HepG2 (cell line): ENCODE data around the gene GLIS2. TPM values are rescaled to one million over a fixed set of nuclear protein-coding genes. Genes with fewer than 3 reads are reported as not detected.

Source experiments
- ATAC-seq: fragments of 200-7000 bp; cut with Tn5 transposase; 3 replicates; pipeline ENCODE4 v1.9.1; 2020; ENCODE audit warnings: mild to moderate bottlenecking, moderate library complexity
- BruUV-seq: library from RNA; stranded (reverse); fragments of 400-500 nt; replicated peaks from 2 replicates; lab custom pipeline; 2021; lab: Mats Ljungman, UMichigan
- CTCF ChIA-PET: fragments of 300-600 bp; formaldehyde crosslinking; extraction: SDS; loops from one replicate; lab custom pipeline; 2021; ENCODE audit warnings: low total read pairs, inconsistent platforms, low intra/inter-chr PET ratio; lab: Yijun Ruan, JAX
- POLR2A ChIA-PET: fragments of 350-600 bp; sonication (Branson Sonifier 250); formaldehyde crosslinking; loops from one replicate; lab custom pipeline; 2020; ENCODE audit warnings: antibody characterized with exemption, inconsistent platforms; lab: Yijun Ruan, JAX
- DNase-seq: peaks from one replicate; pipeline ENCODE4 v3.0.0-alpha.2; 2015; ENCODE audit warnings: low spot score
- FAIRE-seq: peaks from 3 replicates; lab custom pipeline; 2011; peaks lifted over from hg19 to GRCh38; lab: Jason Lieb, UNC
- H2AFZ ChIP-seq: one replicate; pipeline ENCODE4 v1.6.1; 2011; ENCODE audit warnings: low read length, inconsistent platforms
- H3K27ac ChIP-seq: fragments of 300-600 bp; 3 replicates; pipeline ENCODE4 v1.8.0; 2011; ENCODE audit warnings: mixed run types, mild to moderate bottlenecking, mixed read lengths, low read length, inconsistent platforms; ENCODE audit not compliant: insufficient read depth; ENCODE audit errors: extremely low read length
- H3K27me3 ChIP-seq, 2 experiments: fragments of 200-600 bp in 1 of 2; 2 replicates in 1 of 2; 3 replicates in 1 of 2; pipeline versions ENCODE4 v1.6.0 to v1.8.0; 2011; ENCODE audit warnings: low read length in 2 of 2, mild to moderate bottlenecking in 2 of 2, moderate library complexity in 2 of 2, inconsistent platforms in 1 of 2; ENCODE audit not compliant: insufficient read depth in 2 of 2, control insufficient read depth in 1 of 2
- H3K36me3 ChIP-seq, 2 experiments: fragments of 200-600 bp in 1 of 2; replicated peaks in 1 of 2; 2 replicates in 1 of 2; 3 replicates in 1 of 2; pipeline versions ENCODE4 v1.5.1 to v1.8.0; 2011; ENCODE audit warnings: low read length in 2 of 2, inconsistent platforms in 1 of 2; ENCODE audit not compliant: insufficient read depth in 2 of 2, control insufficient read depth in 1 of 2
- H3K4me1 ChIP-seq: 2 replicates; pipeline ENCODE4 v1.5.1; 2012; ENCODE audit warnings: low read length, inconsistent platforms; ENCODE audit not compliant: insufficient read depth
- H3K4me2 ChIP-seq: 2 replicates; pipeline ENCODE4 v1.6.0; 2011; ENCODE audit warnings: low read depth, low read length, inconsistent platforms
- H3K4me3 ChIP-seq, 3 experiments: fragments of 200-600 bp in 1 of 3; sonication (generic), shearing (Covaris generic) in 1 of 3; replicated peaks in 1 of 3; 2 replicates each; pipeline ENCODE4 v1.5.1; 2011 to 2016; ENCODE audit warnings: low read length in 3 of 3, inconsistent platforms in 2 of 3, low read depth in 2 of 3, mild to moderate bottlenecking in 2 of 3, control low read depth in 1 of 3, mixed read lengths in 1 of 3; ENCODE audit not compliant: insufficient read depth in 1 of 3
- H3K79me2 ChIP-seq: one replicate; pipeline ENCODE4 v1.6.1; 2011; ENCODE audit warnings: low read length, inconsistent platforms; ENCODE audit not compliant: insufficient read depth
- H3K9ac ChIP-seq: 2 replicates; pipeline ENCODE4 v1.6.0; 2011; ENCODE audit warnings: mild to moderate bottlenecking, low read depth, low read length, inconsistent platforms; ENCODE audit not compliant: insufficient read depth
- H3K9me3 ChIP-seq: 2 replicates; pipeline ENCODE4 v1.5.1; 2012; ENCODE audit warnings: mild to moderate bottlenecking, low read length
- H4K20me1 ChIP-seq: 2 replicates; pipeline ENCODE4 v1.6.0; 2011; ENCODE audit warnings: inconsistent platforms, mild to moderate bottlenecking, low read length, moderate library complexity; ENCODE audit not compliant: insufficient read depth
- AHR ChIP-seq: IDR thresholded peaks from 2 replicates; pipeline ENCODE4 v1.6.1; 2018; ENCODE audit warnings: missing genetic modification reagents, missing compliant biosample characterization
- CAMTA2 ChIP-seq: sonication (generic); formaldehyde crosslinking; IDR thresholded peaks from 2 replicates; pipeline ENCODE4 v1.4.0; 2020; ENCODE audit warnings: mild to moderate bottlenecking, missing genetic modification reagents, borderline replicate concordance
- EED ChIP-seq: sonication (generic); formaldehyde crosslinking; IDR thresholded peaks from 2 replicates; pipeline ENCODE4 v1.5.0; 2020; ENCODE audit warnings: mild to moderate bottlenecking, missing genetic modification reagents
- PAF1 ChIP-seq: IDR thresholded peaks from 2 replicates; pipeline ENCODE4 v1.6.1; 2016; ENCODE audit warnings: missing genetic modification reagents, missing compliant biosample characterization
- SNRNP70 ChIP-seq: fragments of 200-400 bp; formaldehyde crosslinking; IDR thresholded peaks from 2 replicates; pipeline ENCODE4 v1.6.1; 2017; ENCODE audit warnings: mild to moderate bottlenecking, low read depth, low read length, moderate library complexity
- STAG1 ChIP-seq: sonication (generic); formaldehyde crosslinking; IDR thresholded peaks from 2 replicates; pipeline ENCODE4 v1.4.0; 2020; ENCODE audit warnings: missing genetic modification reagents
- ZNF101 ChIP-seq: sonication (generic); formaldehyde crosslinking; IDR thresholded peaks from 2 replicates; pipeline ENCODE4 v1.4.0; 2020; ENCODE audit warnings: mild to moderate bottlenecking, low read depth, missing genetic modification reagents, borderline replicate concordance
- ZNF280B ChIP-seq: sonication (generic); formaldehyde crosslinking; IDR thresholded peaks from 2 replicates; pipeline ENCODE4 v1.5.0; 2020; ENCODE audit warnings: missing genetic modification reagents, mild to moderate bottlenecking, borderline replicate concordance
- WGBS: methylation state at CpG from one replicate; pipeline ENCODE4 v1.1.6; 2017; ENCODE audit warnings: low lambda C conversion rate; 5-methylcytosine and 5-hydroxymethylcytosine counted together
- in situ Hi-C: cut with HindIII; loops from 2 replicates; pipeline ENCODE4 v1.10.0; 2017; ENCODE audit warnings: low pct_unique_long_range_greater_than_20kb; ENCODE audit not compliant: extremely low pct_ligation_motif_present
- intact Hi-C: fragments of 100-400 bp; cut with micrococcal nuclease; formaldehyde crosslinking; loops from one replicate; pipeline ENCODE4 v1.10.0; 2022; ENCODE audit not compliant: unreplicated experiment
- polyA plus RNA-seq, 8 experiments: library from polyadenylated mRNA; depleted of rRNA in 3 of 8; stranded (reverse) in 7 of 8; unstranded in 1 of 8; fragments of >200 nt; fragmentation: Illumina TruSeq in 4 of 8; extraction: Trizol in 4 of 8; gene quantifications; 2 replicates each; pipeline versions ENCODE4 v1.2.1 to v1.2.3, GENCODE V29; 2011 to 2016; ENCODE audit warnings: low read depth in 4 of 8, missing spikeins in 1 of 8, mixed read lengths in 1 of 8; ENCODE audit not compliant: insufficient read depth in 1 of 8
- total RNA-seq, 5 experiments: library from RNA; depleted of rRNA; stranded (reverse); fragments of >200 nt; fragmentation: Illumina TruSeq; extraction: Trizol; gene quantifications; 2 replicates each; pipeline ENCODE4 v1.2.3, GENCODE V29; 2016; ENCODE audit warnings: low read depth in 1 of 5
- TF ChIP-seq, protein P1 (sequence below): sonication (generic); formaldehyde crosslinking; IDR thresholded peaks from 2 replicates; pipeline ENCODE4 v1.4.0; 2020; ENCODE audit warnings: missing genetic modification reagents
- TF ChIP-seq, protein P2 (sequence below): sonication (generic); formaldehyde crosslinking; IDR thresholded peaks from 2 replicates; pipeline ENCODE4 v1.5.0; 2020; ENCODE audit warnings: missing genetic modification reagents

GLIS2 gene
- total and polyA plus RNA-seq, 2 of the 13 experiments (the other 11 are each of a cell fraction or from before 2014, with no cell fraction given): 0.28 to 0.29 TPM

DNA sequence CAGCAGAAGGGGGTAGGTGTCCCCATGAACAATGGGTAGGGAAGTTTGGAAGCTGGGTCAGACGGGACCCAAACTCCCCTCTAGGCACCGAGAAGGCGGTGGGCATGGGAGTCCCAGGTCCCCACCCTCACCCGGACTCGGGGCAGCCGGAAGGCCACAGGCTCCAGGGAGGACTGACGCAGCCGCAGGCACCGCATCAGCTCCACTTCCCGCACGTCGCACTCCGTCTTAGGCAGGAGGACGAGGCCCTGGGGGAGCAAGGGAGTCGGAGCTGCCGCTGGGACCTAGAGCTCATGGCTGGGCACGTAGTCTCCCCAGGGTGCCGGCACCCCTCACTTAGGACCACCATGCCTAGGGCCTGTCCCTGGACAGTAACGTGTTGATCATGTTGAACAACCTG lies 42.4 kb downstream of the GLIS2 start:
- Histone ChIP-seq H3K79me2 (no peaks in the 10 kb centered on the region), H4K20me1 (no peaks in the 10 kb centered on the region), H3K36me3 (no peaks in the 10 kb centered on the region), H3K27me3 (no peaks in the 10 kb centered on the region; a peak in 1 of 5 replicates), H3K27ac (no peak overlapping the region), H3K9ac (no peak overlapping the region), H3K4me3 (no peak overlapping the region), H3K9me3 (no peaks in the 10 kb centered on the region)
- CTCF ChIA-PET: interaction anchor here (0.9 to 4.9 kb wide), 3 partner anchors 20 to 53 kb away, joined by 3 to 92 read pairs (median 10); no protein-coding TSS in a partner anchor
- intact Hi-C loops (loop anchor here (2.0 kb wide), 1 partner anchor 15 kb away; no protein-coding TSS in a partner anchor), in situ Hi-C loops (no loop called here)
- ATAC-seq: no peak
- no TSS peak for BruUV-seq
- TF ChIP-seq EED (CRISPR knock-in tag) (0 out of 2 replicates have a peak, but pooled peaks have one; percentile 22), PAF1 (CRISPR knock-in tag) (no peak)
- TF ChIP-seq, all 625 proteins: peak for 1
- 73% methylated on average over 2 of the region's 19 CpGs for WGBS
- no peak overlapping the region for H2AFZ ChIP-seq
- peaks cover 24% of the 10 kb centered on the region for H3K4me1 ChIP-seq
- H3K4me2 ChIP-seq: no peak overlapping the region
- FAIRE-seq (no peak), DNase-seq (no peak)
- POLR2A ChIA-PET: no interaction called here

- Histone ChIP-seq H3K79me2 (no peaks in the 10 kb centered on the region), H3K27me3 (no peaks in the 10 kb centered on the region; a peak in 1 of 5 replicates), H2AFZ (no peak overlapping the region), H3K9ac (no peak overlapping the region), H4K20me1 (no peaks in the 10 kb centered on the region), H3K9me3 (no peaks in the 10 kb centered on the region), H3K4me3 (no peak overlapping the region; a peak in 1 of 6 replicates), H3K4me1 (peaks cover 17% of the 10 kb centered on the region), H3K36me3 (no peaks in the 10 kb centered on the region), H3K27ac (no peak overlapping the region), H3K4me2 (no peak overlapping the region)
- ChIA-PET POLR2A (interaction anchor here (1.0 kb wide), 2 partner anchors 14 to 42 kb away, joined by 3 read pairs; no protein-coding TSS in a partner anchor), CTCF (interaction anchor here (0.9 to 4.9 kb wide), 4 partner anchors 19 to 52 kb away, joined by 3 to 92 read pairs (median 8); no protein-coding TSS in a partner anchor)
- FAIRE-seq: peak; percentile 44
- ATAC-seq: peak; percentile 80
- DNase-seq: peak; percentile 53
- intact Hi-C loops: loop anchor here (1.0 to 2.0 kb wide), 3 partner anchors 14 to 43 kb away; no protein-coding TSS in a partner anchor
- no TSS peak for BruUV-seq
- in situ Hi-C loops: no loop called here
- 34% methylated on average over 11 of the region's 19 CpGs for WGBS
- TF ChIP-seq ZNF101 (CRISPR knock-in tag) (no peak), ZNF280B (CRISPR knock-in tag) (no peak), SNRNP70 (no peak), AHR (CRISPR knock-in tag) (no peak), STAG1 (peak; percentile 98), CAMTA2 (no peak)
- TF ChIP-seq, protein P1, sequence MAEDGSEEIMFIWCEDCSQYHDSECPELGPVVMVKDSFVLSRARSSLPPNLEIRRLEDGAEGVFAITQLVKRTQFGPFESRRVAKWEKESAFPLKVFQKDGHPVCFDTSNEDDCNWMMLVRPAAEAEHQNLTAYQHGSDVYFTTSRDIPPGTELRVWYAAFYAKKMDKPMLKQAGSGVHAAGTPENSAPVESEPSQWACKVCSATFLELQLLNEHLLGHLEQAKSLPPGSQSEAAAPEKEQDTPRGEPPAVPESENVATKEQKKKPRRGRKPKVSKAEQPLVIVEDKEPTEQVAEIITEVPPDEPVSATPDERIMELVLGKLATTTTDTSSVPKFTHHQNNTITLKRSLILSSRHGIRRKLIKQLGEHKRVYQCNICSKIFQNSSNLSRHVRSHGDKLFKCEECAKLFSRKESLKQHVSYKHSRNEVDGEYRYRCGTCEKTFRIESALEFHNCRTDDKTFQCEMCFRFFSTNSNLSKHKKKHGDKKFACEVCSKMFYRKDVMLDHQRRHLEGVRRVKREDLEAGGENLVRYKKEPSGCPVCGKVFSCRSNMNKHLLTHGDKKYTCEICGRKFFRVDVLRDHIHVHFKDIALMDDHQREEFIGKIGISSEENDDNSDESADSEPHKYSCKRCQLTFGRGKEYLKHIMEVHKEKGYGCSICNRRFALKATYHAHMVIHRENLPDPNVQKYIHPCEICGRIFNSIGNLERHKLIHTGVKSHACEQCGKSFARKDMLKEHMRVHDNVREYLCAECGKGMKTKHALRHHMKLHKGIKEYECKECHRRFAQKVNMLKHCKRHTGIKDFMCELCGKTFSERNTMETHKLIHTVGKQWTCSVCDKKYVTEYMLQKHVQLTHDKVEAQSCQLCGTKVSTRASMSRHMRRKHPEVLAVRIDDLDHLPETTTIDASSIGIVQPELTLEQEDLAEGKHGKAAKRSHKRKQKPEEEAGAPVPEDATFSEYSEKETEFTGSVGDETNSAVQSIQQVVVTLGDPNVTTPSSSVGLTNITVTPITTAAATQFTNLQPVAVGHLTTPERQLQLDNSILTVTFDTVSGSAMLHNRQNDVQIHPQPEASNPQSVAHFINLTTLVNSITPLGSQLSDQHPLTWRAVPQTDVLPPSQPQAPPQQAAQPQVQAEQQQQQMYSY (CRISPR knock-in tag): no peak
- TF ChIP-seq, protein P2, sequence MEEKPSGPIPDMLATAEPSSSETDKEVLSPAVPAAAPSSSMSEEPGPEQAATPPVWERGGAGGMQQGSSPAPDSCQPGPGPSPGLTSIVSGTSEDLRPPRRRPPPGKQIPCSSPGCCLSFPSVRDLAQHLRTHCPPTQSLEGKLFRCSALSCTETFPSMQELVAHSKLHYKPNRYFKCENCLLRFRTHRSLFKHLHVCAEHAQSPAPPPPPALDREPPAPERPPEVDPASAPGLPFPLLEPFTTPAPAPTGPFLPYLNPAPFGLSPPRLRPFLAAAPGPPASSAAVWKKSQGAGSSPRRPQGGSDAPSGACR (CRISPR knock-in tag): no peak
These were observed 43.1 kb downstream of the GLIS2 start for GRCh38 chr16:4358831-4359561.
